Glutamatergic neuron (in vitro differentiated cells): ENCODE measurements around the gene WDR91. TPM values are rescaled to one million over a fixed set of nuclear protein-coding genes. Genes with fewer than 3 reads are reported as not detected.

ENCODE experiments used
- DNase-seq: peaks from one replicate; pipeline ENCODE4 v3.0.0; 2022
- H3K27ac Mint-ChIP-seq: one replicate; pipeline ENCODE4 v1.8.0; 2020; ENCODE audit warnings: mild to moderate bottlenecking, mixed read lengths, inconsistent platforms; ENCODE audit not compliant: unreplicated experiment
- H3K27me3 Mint-ChIP-seq: one replicate; pipeline ENCODE4 v1.8.0; 2020; ENCODE audit warnings: mild to moderate bottlenecking, moderate library complexity, mixed read lengths, inconsistent platforms; ENCODE audit not compliant: unreplicated experiment
- H3K36me3 Mint-ChIP-seq: one replicate; pipeline ENCODE4 v1.8.0; 2020; ENCODE audit warnings: mild to moderate bottlenecking, mixed read lengths, inconsistent platforms; ENCODE audit not compliant: unreplicated experiment
- H3K4me1 Mint-ChIP-seq: one replicate; pipeline ENCODE4 v1.8.0; 2020; ENCODE audit warnings: mild to moderate bottlenecking, low read depth, mixed read lengths, inconsistent platforms; ENCODE audit not compliant: unreplicated experiment
- H3K4me3 Mint-ChIP-seq: one replicate; pipeline ENCODE4 v1.8.0; 2020; ENCODE audit warnings: mild to moderate bottlenecking, mixed read lengths, inconsistent platforms; ENCODE audit not compliant: unreplicated experiment
- H3K9me3 Mint-ChIP-seq: one replicate; pipeline ENCODE4 v1.8.0; 2020; ENCODE audit warnings: mild to moderate bottlenecking, moderate library complexity, mixed read lengths, inconsistent platforms; ENCODE audit not compliant: unreplicated experiment
- total RNA-seq: library from RNA; stranded (reverse); fragmentation: NEBNext Ultra II Directional; extraction: Animal tissue kit (Norgen Biotek cat#: 25700); gene quantifications from one replicate; pipeline ENCODE4 v1.2.1, GENCODE V29; 2021; ENCODE audit not compliant: unreplicated experiment
- TF ChIP-seq, protein P1 (sequence below): fragments of 200-600 bp; sonication (generic); IDR thresholded peaks from one replicate; pipeline ENCODE4 v1.5.0; 2021; ENCODE audit not compliant: partially characterized antibody, unreplicated experiment

Gene WDR91
- total RNA-seq, 1 donor from 2014 or later, result 24.5 TPM

DNA sequence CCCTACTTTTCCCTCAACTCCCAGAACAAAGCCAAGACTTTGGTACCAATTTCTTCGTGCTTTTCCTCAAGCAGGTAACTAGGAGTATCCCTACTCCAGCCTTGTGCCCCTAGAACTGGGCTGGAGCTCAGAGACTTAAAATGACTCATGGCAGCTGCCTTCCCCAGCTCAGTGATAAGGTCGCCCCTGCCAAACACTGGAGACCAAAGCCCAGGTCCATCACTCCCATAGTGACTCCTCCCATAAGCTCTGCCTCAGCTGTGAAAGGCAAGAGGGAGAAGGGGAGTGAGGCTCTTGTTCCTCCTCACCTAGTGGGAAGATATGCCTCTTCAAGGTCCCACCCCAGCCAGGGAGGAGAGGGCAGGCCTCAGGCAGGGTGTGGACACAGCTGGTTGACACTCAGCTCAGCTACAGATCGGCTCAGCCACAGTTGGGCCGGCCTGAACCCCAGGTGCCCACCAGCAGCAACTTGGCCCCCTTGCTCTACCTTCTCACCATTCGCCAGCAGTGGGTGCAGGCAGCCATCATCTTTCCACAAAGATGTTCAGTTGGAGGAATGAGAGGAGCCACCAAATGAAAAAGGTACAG lies 27.0 kb downstream of the WDR91 start:
- TF ChIP-seq, protein P1, sequence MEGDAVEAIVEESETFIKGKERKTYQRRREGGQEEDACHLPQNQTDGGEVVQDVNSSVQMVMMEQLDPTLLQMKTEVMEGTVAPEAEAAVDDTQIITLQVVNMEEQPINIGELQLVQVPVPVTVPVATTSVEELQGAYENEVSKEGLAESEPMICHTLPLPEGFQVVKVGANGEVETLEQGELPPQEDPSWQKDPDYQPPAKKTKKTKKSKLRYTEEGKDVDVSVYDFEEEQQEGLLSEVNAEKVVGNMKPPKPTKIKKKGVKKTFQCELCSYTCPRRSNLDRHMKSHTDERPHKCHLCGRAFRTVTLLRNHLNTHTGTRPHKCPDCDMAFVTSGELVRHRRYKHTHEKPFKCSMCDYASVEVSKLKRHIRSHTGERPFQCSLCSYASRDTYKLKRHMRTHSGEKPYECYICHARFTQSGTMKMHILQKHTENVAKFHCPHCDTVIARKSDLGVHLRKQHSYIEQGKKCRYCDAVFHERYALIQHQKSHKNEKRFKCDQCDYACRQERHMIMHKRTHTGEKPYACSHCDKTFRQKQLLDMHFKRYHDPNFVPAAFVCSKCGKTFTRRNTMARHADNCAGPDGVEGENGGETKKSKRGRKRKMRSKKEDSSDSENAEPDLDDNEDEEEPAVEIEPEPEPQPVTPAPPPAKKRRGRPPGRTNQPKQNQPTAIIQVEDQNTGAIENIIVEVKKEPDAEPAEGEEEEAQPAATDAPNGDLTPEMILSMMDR, result no peak
- Mint-ChIP-seq H3K36me3 (peaks cover 29% of the 10 kb centered on the region), H3K4me1 (no peaks in the 10 kb centered on the region), H3K27me3 (no peaks in the 10 kb centered on the region), H3K4me3 (no peak overlapping the region), H3K27ac (no peak overlapping the region), H3K9me3 (peaks cover 4% of the 10 kb centered on the region)
- no peak for DNase-seq

DNA sequence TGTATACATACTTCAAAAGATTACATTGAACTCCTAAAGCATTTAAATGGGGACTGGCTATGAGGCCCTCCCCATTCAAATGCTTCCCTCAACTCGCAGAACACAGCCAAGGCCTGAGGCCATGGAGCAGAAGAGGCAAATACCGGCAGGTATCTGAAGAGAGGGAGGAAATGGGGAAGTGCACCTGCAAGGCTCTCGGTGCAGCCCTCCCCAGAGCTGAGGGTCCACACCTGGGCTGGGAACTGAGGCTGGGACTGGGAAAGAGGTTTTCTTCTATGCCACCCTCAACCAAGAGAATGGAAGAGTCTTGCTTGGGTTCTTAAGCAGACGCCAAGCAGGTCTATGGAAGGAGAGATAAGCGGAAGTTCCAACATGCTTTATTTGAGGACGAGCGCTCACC lies 27.8 kb downstream of the WDR91 start:
- DNase-seq, result no peak
- Mint-ChIP-seq H3K27ac (no peak overlapping the region), H3K27me3 (no peaks in the 10 kb centered on the region), H3K4me3 (no peak overlapping the region), H3K36me3 (peaks cover 34% of the 10 kb centered on the region), H3K9me3 (peaks cover 8% of the 10 kb centered on the region), H3K4me1 (no peaks in the 10 kb centered on the region)
- TF ChIP-seq, protein P1, result no peak

DNA sequence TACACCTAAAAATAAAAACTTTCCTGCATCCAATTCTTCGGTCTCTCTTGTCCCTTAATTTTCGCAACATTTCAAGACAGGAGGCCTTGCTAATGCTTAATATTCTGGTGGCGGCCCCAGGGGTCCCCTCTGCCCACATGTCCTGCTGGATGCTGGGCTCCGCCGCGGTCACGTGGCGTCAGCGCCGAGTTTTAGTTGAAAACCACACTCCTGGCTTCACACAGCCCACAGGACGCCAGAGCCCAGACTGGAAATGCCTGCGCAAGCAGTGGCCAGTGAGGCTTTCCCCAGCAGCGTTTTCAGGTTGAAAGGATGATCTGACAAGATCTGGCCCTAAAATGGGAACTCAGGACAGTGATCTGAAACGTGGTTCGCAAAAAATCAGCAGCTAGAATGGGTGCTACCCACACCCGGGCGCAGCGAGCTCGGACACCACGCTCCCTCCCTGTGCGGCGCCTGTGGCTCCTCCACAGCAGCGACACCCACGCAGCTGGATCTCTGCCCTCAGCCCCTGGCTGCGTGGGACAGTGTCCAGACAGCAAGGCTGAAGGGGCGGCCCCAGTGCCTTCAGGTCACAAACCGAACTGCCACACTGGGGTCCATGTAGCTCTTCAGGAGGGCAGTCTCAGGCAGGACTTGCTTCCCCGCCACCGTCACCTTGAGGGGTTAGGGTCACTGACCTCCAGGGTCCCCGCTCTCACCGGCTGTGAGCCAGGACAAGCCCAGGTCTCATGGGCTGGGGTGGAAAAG lies 29.2 kb downstream of the WDR91 start:
- Mint-ChIP-seq H3K27me3 (no peaks in the 10 kb centered on the region), H3K9me3 (peaks cover 10% of the 10 kb centered on the region), H3K4me3 (no peak overlapping the region), H3K27ac (no peak overlapping the region), H3K36me3 (peaks cover 34% of the 10 kb centered on the region), H3K4me1 (no peaks in the 10 kb centered on the region)
- TF ChIP-seq, protein P1, result no peak
- DNase-seq, result no peak

GRCh38 chr7:135181261-135181928 lies 29.9 kb downstream of the WDR91 start:
- no peak for DNase-seq
- Mint-ChIP-seq H3K9me3 (peaks cover 10% of the 10 kb centered on the region), H3K27ac (no peak overlapping the region), H3K27me3 (no peaks in the 10 kb centered on the region), H3K4me3 (no peak overlapping the region), H3K36me3 (peaks cover 34% of the 10 kb centered on the region), H3K4me1 (no peaks in the 10 kb centered on the region)
- TF ChIP-seq, protein P1, result no peak

- TF ChIP-seq, protein P1, result no peak
- no peaks in the 10 kb centered on the region for H3K27me3 Mint-ChIP-seq
- H3K27ac Mint-ChIP-seq, result no peak overlapping the region
- H3K4me1 Mint-ChIP-seq, result no peaks in the 10 kb centered on the region
- no peak overlapping the region for H3K4me3 Mint-ChIP-seq
- H3K36me3 Mint-ChIP-seq, result peaks cover 34% of the 10 kb centered on the region
- H3K9me3 Mint-ChIP-seq, result peaks cover 10% of the 10 kb centered on the region
- no peak for DNase-seq
Measured at GRCh38 chr7:135180122-135180521, 31.2 kb downstream of the WDR91 start.
